H7 (cell line): Measurements from ENCODE around the gene RNMT. TPM values are rescaled to one million over a fixed set of nuclear protein-coding genes. Genes with fewer than 3 reads are reported as not detected.
A peak's percentile ranks its signal among the peaks of the same experiment; 100 is the strongest.
"Not testable (repeated sequence)": the region's sequence is repeated elsewhere in the genome, so short reads cannot be mapped to it uniquely, and the experiment has no call there.

ENCODE experiments used
- DNase-seq: peaks from one replicate; pipeline ENCODE4 v3.0.0; 2012
- H3K27me3 ChIP-seq: 2 replicates; pipeline ENCODE4 v1.6.0; 2011; ENCODE audit warnings: mild to moderate bottlenecking, low read length; ENCODE audit not compliant: control insufficient read depth, insufficient read depth
- H3K36me3 ChIP-seq: replicated peaks from 2 replicates; pipeline ENCODE4 v1.5.1; 2011; ENCODE audit warnings: low read length; ENCODE audit not compliant: control insufficient read depth, insufficient read depth
- H3K4me3 ChIP-seq: 2 replicates; pipeline ENCODE4 v1.5.1; 2011; ENCODE audit warnings: low read depth, mild to moderate bottlenecking, control low read depth, low read length, moderate library complexity; ENCODE audit not compliant: insufficient read depth
- total RNA-seq: library from RNA; depleted of rRNA; stranded (reverse); fragments of >200 nt; shearing (Covaris generic); gene quantifications from 2 replicates; pipeline ENCODE4 v1.2.3, GENCODE V29; 2014

The RNMT gene
- total RNA-seq, 1 experiment from 2014 or later = 24.7 TPM

DNA sequence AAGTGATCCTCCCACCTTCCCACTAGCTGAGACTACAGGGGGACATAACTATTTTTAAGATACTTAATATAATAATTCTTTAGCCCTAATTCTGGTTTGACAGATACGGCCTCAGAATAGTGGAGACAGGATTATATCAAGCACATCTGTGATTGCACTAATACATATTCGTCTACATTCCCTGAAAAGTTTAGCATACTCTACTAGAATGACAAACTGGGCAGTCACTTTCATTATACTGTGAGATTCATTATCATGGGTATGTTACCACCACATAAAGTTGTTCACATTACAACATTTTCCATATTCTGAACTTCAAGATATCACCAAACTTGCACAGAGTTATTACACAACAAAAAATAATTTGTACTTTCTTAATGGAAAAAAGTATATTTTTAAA is 11.1 kb upstream of the RNMT start:
- DNase-seq = no peak
- Histone ChIP-seq H3K27me3 (no peaks in the 10 kb centered on the region), H3K4me3 (no peak overlapping the region)

GRCh38 chr18:13716916-13717315 is 9.6 kb upstream of the RNMT start:
- Histone ChIP-seq H3K4me3 (no peak overlapping the region), H3K27me3 (no peaks in the 10 kb centered on the region), H3K36me3 (no peaks in the 10 kb centered on the region)
- no peak for DNase-seq

More for the DNA sequence above, 11.1 kb upstream of the RNMT start:
- H3K36me3 ChIP-seq = no peaks in the 10 kb centered on the region

DNA sequence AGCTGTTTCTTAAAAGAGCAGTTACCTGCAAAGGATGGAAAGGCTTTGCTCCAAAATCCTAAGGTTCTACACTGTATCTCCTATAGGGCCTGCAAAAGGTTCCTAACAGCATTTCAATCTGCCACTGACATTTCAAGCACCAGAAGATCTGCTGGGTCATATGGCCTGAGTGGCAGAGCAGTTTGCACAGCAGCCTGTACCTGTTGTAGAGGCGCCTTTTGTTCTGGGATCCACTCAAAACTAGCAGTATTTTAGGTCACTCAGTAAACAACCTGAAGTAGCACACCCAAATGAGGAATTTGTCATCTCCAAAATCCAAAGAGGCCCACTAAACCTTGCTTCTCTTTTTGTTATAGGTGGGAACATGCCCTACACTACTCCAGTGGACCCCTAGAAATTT is 6.3 kb upstream of the RNMT start:
- no peak overlapping the region for H3K4me3 ChIP-seq
- H3K27me3 ChIP-seq = no peaks in the 10 kb centered on the region
- no peak for DNase-seq
- no peaks in the 10 kb centered on the region for H3K36me3 ChIP-seq

DNA sequence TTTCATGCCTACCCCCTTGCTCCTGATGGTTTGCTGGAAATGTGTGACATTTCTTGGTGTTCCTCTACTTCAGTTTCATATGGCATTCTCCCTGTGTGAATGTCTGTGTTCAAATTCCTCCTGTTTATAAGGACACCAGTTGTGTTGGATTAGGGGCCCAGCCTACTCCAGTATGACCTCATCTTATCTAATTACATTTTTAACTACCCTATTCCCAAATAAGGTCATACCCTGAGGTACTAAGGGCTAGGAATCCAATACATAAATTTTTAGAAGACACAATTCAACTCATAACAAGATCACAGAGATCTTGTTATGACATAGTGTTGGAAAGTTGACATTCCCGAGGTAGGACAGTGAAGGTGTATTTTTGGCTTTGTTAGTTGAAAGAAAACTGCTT is 5.6 kb upstream of the RNMT start:
- DNase-seq = no peak
- no peak overlapping the region for H3K4me3 ChIP-seq
- no peaks in the 10 kb centered on the region for H3K27me3 ChIP-seq
- H3K36me3 ChIP-seq = no peaks in the 10 kb centered on the region

DNA sequence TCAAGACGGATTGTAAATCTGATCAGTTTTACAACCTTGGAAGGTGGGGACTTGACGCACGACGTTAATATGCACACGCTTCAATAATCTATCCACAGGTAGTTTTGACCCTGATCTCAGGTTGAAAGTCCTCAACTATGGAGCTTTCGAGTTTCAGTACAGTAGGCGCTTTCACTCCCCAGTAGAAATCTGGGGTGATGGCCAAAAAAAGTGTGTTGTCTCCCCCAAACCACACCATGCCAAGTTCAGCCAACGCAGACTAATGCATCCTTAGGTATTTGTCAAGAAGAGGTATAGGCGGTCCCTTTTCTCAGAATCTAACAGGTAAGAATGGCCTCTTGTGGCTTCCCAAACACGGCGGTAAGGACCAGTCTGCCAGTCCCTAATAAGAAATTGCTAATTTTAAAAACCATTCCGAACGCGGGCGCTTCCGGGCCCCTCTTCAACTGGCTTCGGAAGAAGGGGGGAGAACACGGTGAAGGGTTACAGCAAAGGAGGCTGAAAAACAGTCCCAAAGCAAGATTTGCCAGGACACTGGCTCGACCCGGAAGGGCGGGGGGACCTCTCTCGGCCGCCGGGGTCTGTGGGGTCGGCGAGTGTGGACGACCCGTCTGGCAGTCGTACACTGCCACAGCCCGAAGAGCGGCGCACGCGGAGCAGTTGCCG is 774 bp upstream of the RNMT start:
- DNase-seq = peak; percentile 6
- Histone ChIP-seq H3K27me3 (no peaks in the 10 kb centered on the region), H3K4me3 (peak overlapping the region; percentile 93), H3K36me3 (no peaks in the 10 kb centered on the region)

- peak overlapping the region; percentile 93 for H3K4me3 ChIP-seq
- H3K27me3 ChIP-seq = no peaks in the 10 kb centered on the region
- DNase-seq = peak; percentile 68
- H3K36me3 ChIP-seq = no peaks in the 10 kb centered on the region
Measured at GRCh38 chr18:13726972-13727331, 479 bp downstream of the RNMT start.

DNA sequence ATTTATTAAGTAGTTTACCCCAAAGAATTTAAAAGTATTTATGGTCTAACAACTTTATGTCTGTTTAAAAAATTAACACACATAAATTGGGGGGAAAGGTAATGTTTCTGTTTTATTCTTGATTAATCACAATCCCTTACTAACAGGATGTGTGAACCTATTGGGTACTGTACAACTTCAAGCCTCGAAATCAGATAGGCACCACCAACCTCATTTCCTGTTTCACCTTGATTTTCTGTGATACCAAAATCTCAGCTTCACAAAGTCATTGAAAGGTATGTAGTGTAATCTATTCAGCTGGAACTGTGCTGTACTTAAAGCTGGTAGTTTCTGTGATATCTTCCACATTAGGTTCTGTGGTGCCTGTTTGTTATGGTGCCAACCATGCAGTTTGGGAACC is 4.0 kb downstream of the RNMT start:
- no peak overlapping the region for H3K4me3 ChIP-seq
- no peaks in the 10 kb centered on the region for H3K27me3 ChIP-seq
- no peak for DNase-seq
- H3K36me3 ChIP-seq = peaks cover 4% of the 10 kb centered on the region

DNA sequence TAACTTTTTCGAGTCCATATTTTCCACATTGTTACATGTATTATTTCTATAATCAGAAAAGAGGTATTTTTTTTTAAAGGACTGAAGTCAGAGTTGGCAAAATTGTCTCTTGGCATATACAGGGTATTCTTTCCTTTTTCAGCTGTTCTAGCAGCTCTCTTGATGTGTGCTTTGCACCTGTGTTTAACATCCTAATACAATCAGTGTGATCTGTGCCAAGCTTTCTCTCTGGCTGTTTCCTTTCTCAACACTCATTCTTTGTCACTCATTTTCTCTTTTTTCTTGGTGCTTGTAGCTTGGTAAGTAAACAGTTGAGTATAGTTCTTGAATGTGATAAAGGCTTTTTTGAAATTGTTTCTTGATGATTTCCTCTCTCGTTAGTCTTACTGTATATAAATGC is 9.2 kb downstream of the RNMT start:
- Histone ChIP-seq H3K36me3 (peaks cover 4% of the 10 kb centered on the region), H3K4me3 (no peak overlapping the region), H3K27me3 (no peaks in the 10 kb centered on the region)

DNA sequence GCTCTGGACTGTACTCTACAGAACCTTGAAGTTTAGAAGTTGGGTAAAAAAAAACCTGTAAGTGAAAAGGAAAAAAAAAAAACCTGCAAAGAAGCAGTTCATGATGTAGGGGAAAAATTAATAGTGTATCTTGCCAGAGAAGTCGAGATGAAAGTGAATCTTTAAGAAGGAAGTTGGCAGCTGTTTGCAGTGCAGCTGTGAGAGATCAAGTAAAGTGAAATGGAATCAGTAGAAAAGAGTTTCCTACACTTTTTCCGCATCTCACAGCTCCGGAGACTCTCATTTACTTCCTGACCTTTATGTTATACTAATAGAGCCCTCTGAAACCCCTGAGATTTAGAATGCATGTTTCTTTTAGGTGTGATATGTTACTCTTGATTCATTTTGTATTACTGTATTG is 19.2 kb downstream of the RNMT start:
- DNase-seq = no peak
- no peaks in the 10 kb centered on the region for H3K27me3 ChIP-seq
- peaks cover 16% of the 10 kb centered on the region for H3K36me3 ChIP-seq
- no peak overlapping the region for H3K4me3 ChIP-seq

More for the DNA sequence above, 9.2 kb downstream of the RNMT start:
- DNase-seq = no peak

DNA sequence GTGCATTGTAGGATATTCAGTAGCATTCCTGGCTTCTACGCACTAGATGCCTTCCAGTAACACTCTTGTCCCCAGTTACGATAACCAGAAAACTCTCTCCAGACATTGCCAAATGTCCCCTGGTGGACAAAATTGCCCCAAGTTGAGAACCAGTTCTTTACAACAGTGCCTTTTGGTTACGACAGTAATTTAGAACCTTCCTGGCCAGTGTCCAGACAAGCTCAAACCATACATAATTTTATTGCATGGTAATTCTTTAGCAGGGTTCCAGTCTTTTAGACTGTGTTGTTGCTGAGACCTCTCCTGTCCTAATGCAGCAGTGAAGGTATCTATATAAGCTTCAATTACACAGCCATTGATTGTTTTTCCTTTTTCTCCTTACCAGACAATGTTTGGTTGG is 20.2 kb downstream of the RNMT start:
- no peak overlapping the region for H3K4me3 ChIP-seq
- no peaks in the 10 kb centered on the region for H3K27me3 ChIP-seq
- H3K36me3 ChIP-seq = peaks cover 13% of the 10 kb centered on the region
- no peak for DNase-seq

DNA sequence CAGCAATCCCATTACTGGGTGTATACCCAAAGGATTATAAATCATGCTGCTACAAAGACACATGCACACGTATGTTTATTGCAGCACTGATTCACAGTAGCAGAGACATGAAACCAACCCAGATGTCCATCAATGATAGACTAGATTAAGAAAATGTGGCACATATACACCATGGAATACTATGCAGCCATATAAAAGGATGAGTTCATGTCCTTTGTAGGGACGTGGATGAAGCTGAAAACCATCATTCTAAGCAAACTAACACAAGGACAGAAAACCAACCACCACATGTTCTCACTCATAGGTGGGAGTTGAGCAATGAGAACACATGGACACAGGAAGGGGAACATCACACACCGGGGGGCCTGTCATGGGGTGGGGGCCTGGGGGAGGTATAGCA is 25.1 kb downstream of the RNMT start:
- DNase-seq, H3K4me3 ChIP-seq, H3K27me3 ChIP-seq: not testable (repeated sequence)
- peaks cover 24% of the 10 kb centered on the region for H3K36me3 ChIP-seq

DNA sequence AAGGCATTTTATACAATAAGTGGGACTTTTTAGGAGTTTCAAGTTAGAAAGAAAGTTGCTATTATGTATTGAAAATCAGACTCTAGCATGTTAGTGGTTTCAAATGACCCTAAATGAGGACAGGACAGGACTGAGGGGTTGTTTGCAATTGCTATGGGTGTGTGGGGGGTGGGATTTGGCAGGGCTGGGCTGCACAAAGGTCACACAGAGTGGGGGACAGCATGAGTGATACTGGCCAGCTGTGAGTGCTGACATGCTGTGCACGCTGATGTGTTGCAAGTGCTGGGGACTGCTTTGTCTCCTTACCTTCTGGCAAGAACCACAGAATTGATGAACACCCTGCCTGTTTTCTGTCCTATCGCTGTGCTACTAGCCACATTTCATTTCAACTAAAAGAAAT is 29.8 kb downstream of the RNMT start:
- Histone ChIP-seq H3K4me3 (no peak overlapping the region), H3K27me3 (no peaks in the 10 kb centered on the region), H3K36me3 (peaks cover 18% of the 10 kb centered on the region)
- DNase-seq = no peak

DNA sequence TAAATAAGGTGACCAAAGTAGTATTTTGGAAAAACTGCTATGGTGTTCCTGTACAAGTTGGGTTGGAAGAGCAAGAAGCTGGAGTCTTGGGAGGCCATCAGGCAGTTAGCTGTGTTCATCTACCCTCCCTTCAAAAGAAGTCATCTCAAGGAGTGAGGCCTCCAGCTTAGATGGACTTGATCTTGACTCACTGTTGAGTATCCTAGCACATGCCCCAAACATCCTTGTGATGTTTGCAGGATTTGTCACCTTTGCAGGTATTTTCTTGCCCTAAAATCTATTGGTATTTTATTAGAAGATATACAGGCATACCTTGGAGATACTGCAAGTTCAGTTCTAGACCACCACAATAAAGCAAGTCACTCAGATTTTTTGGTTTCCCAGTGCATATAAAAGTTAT is 30.2 kb downstream of the RNMT start:
- no peak overlapping the region for H3K4me3 ChIP-seq
- H3K36me3 ChIP-seq = peaks cover 18% of the 10 kb centered on the region
- no peaks in the 10 kb centered on the region for H3K27me3 ChIP-seq
- no peak for DNase-seq

DNA sequence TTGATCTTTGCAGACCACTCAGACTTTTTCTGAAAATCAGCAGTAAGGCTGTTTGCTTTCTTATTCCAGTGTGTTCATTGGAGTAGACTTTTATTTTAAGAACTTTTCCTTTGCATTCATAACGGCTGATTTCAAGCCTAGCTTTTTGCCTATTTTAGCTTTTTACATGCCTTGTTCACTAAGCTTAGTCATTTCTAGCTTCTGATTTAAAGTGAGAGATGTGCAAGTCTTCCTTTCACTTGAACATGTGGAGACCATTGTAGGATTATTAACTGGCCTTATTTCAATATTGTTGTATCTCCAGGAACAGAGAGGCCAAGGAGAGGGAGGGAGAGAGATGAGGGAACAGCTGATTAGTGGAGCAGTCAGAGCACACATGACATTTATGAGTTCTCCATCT is 32.1 kb downstream of the RNMT start:
- no peaks in the 10 kb centered on the region for H3K27me3 ChIP-seq
- DNase-seq = no peak
- H3K4me3 ChIP-seq = no peak overlapping the region
- peaks cover 19% of the 10 kb centered on the region for H3K36me3 ChIP-seq

DNA sequence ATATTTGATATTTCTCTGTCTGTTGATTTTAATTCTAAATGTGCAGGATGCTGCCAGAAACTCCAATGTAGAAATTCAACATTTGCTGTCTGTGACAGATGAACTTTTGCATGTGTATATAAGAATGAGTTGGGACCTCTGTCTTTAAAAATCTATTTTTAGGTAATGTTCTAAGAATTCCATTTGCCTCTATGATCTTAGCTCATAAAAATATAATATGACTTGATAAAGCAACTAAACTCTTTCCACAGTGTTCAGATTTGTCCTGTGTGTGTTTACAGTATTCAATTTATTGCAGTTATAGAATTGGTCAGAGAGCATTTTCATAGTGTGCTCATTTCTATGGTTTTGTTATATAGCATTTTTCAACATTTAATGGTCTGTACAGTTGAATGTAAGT is 33.6 kb downstream of the RNMT start:
- no peak overlapping the region for H3K4me3 ChIP-seq
- no peaks in the 10 kb centered on the region for H3K27me3 ChIP-seq
- DNase-seq = no peak
- H3K36me3 ChIP-seq = peaks cover 10% of the 10 kb centered on the region
